ENCODE data around the gene MAPKAP1.
"Not testable (repeated sequence)": the region's sequence is repeated elsewhere in the genome, so short reads cannot be mapped to it uniquely, and the experiment has no call there.

Gene MAPKAP1

GRCh38 chr9:125604196-125604595 is 102.8 kb downstream of the MAPKAP1 start:
- no peak for DNase-seq (ENCODE audit: low spot score)

- DNase-seq (ENCODE audit: low spot score), result no peak
Measured at GRCh38 chr9:125603478-125604021, 103.5 kb downstream of the MAPKAP1 start.

- no peak for DNase-seq (ENCODE audit: low spot score)
Measured at GRCh38 chr9:125601961-125602360, 105.0 kb downstream of the MAPKAP1 start.

- no peak for DNase-seq (ENCODE audit: low spot score)
Measured at GRCh38 chr9:125600194-125600593, 106.8 kb downstream of the MAPKAP1 start.

GRCh38 chr9:125594223-125594610 is 112.8 kb downstream of the MAPKAP1 start:
- no peak for DNase-seq (ENCODE audit: low spot score)

- no peak for DNase-seq (ENCODE audit: low spot score)
Measured at GRCh38 chr9:125593581-125594222, 113.3 kb downstream of the MAPKAP1 start.

GRCh38 chr9:125591888-125592287 is 115.1 kb downstream of the MAPKAP1 start:
- DNase-seq (ENCODE audit: low spot score), result no peak

GRCh38 chr9:125591245-125591644 is 115.8 kb downstream of the MAPKAP1 start:
- DNase-seq (ENCODE audit: low spot score), result no peak

- DNase-seq (ENCODE audit: low spot score), result no peak
Measured at GRCh38 chr9:125589287-125589686, 117.7 kb downstream of the MAPKAP1 start.

- no peak for DNase-seq (ENCODE audit: low spot score)
Measured at GRCh38 chr9:125587819-125588460, 119.1 kb downstream of the MAPKAP1 start.

GRCh38 chr9:125586172-125586511 is 120.9 kb downstream of the MAPKAP1 start:
- DNase-seq (ENCODE audit: low spot score), result no peak

- no peak for DNase-seq (ENCODE audit: low spot score)
Measured at GRCh38 chr9:125585503-125586171, 121.4 kb downstream of the MAPKAP1 start.

- DNase-seq (ENCODE audit: low spot score), result no peak
Measured at GRCh38 chr9:125580701-125581286, 126.2 kb downstream of the MAPKAP1 start.

GRCh38 chr9:125579030-125579932 is 127.7 kb downstream of the MAPKAP1 start:
- DNase-seq (ENCODE audit: low spot score), result no peak

GRCh38 chr9:125574126-125574877 is 132.7 kb downstream of the MAPKAP1 start:
- no peak for DNase-seq (ENCODE audit: low spot score)

GRCh38 chr9:125572461-125572860 is 134.5 kb downstream of the MAPKAP1 start:
- DNase-seq (ENCODE audit: low spot score), result not testable (repeated sequence)

- not testable (repeated sequence) for DNase-seq (ENCODE audit: low spot score)
Measured at GRCh38 chr9:125571824-125572223, 135.2 kb downstream of the MAPKAP1 start.

- no peak for DNase-seq (ENCODE audit: low spot score)
Measured at GRCh38 chr9:125570246-125570645, 136.8 kb downstream of the MAPKAP1 start.

GRCh38 chr9:125568621-125569020 is 138.4 kb downstream of the MAPKAP1 start:
- DNase-seq (ENCODE audit: low spot score), result no peak

- not testable (repeated sequence) for DNase-seq (ENCODE audit: low spot score)
Measured at GRCh38 chr9:125566051-125566450, 141.0 kb downstream of the MAPKAP1 start.

- DNase-seq (ENCODE audit: low spot score), result no peak
Measured at GRCh38 chr9:125565126-125565525, 141.9 kb downstream of the MAPKAP1 start.

Data from ecto neural progenitor cell (in vitro differentiated cells).